HFF-Myc (cell line): ENCODE measurements around the gene TRIO.

ENCODE experiments used
- DNase-seq: peaks from one replicate; pipeline ENCODE4 v3.0.0-alpha.2; 2011; ENCODE audit warnings: low read depth; ENCODE audit errors: extremely low read depth
- H3K4me3 ChIP-seq: replicated peaks from 2 replicates; pipeline ENCODE4 v1.5.1; 2011; ENCODE audit warnings: low read depth, mild to moderate bottlenecking, control low read depth, low read length
- TF ChIP-seq, protein P1 (sequence below): IDR thresholded peaks from 2 replicates; pipeline ENCODE4 v1.5.1; 2012; ENCODE audit warnings: mild to moderate bottlenecking, low read depth, low read length, control low read depth; ENCODE audit errors: missing control alignments

Gene TRIO

DNA sequence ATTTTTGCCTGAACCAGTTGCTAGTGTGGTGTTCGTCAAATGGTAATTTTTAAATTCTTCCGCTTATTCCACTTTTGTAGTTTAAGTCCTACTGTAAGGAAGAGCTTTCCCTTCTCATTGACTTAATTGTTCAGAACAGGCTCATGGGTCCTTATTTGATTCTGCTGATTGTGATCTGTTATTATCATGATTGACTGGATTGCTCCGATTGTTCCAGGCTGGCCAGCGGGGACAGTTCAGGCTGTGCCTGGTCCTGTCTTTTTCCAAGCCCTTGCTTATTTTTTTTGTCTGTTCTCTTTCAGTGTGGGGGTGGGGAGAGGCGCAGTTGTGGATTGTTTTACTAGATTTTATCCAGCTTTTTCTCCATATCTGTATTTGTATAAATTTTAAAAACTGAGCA lies 52.4 kb downstream of the TRIO start:
- TF ChIP-seq, protein P1, sequence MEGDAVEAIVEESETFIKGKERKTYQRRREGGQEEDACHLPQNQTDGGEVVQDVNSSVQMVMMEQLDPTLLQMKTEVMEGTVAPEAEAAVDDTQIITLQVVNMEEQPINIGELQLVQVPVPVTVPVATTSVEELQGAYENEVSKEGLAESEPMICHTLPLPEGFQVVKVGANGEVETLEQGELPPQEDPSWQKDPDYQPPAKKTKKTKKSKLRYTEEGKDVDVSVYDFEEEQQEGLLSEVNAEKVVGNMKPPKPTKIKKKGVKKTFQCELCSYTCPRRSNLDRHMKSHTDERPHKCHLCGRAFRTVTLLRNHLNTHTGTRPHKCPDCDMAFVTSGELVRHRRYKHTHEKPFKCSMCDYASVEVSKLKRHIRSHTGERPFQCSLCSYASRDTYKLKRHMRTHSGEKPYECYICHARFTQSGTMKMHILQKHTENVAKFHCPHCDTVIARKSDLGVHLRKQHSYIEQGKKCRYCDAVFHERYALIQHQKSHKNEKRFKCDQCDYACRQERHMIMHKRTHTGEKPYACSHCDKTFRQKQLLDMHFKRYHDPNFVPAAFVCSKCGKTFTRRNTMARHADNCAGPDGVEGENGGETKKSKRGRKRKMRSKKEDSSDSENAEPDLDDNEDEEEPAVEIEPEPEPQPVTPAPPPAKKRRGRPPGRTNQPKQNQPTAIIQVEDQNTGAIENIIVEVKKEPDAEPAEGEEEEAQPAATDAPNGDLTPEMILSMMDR = no peak

DNA sequence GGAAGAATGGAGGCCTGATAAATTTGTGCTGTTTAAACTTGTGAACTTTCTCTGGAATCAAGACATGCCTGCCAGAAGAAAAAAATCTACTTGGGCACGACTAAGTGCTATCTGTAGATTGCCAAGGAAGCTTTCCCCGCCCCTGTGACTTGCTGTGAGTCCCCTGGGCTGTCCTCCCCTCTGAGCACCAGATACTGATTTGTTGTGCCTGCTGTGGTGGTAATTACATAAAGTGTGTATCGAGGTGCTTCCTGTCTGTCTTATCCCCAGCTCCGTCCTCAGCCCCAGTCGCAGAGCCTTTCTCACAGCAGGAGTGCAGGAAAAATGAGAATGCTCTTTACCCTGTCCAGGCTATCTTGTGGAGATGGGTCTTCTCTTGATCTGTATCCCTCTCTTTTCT lies 53.9 kb downstream of the TRIO start:
- no peak for DNase-seq
- H3K4me3 ChIP-seq = no peak overlapping the region
- TF ChIP-seq, protein P1 = no peak

More for the DNA sequence above, 52.4 kb downstream of the TRIO start:
- H3K4me3 ChIP-seq = no peak overlapping the region
- DNase-seq = no peak

DNA sequence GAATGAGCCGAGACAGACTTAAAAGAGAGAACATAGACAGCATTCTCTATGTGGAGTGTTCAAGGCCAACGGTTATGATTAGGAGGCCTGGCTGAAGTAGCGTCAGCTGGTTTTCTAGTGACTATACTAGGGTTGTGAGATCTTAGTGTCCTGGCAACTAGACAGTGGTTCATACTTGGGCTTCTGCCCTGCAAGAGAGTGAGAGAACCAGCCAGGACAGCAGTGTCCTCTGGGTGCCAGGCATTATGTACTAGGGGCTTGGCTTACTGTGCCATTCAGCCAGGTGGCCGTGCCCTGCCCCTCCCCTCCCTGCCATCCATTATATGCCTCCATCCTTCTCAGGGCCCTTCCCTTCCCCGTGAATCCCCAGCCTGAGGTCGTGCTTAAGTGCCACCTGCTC lies 56.8 kb downstream of the TRIO start:
- H3K4me3 ChIP-seq = no peak overlapping the region
- no peak for DNase-seq
- TF ChIP-seq, protein P1 = no peak

DNA sequence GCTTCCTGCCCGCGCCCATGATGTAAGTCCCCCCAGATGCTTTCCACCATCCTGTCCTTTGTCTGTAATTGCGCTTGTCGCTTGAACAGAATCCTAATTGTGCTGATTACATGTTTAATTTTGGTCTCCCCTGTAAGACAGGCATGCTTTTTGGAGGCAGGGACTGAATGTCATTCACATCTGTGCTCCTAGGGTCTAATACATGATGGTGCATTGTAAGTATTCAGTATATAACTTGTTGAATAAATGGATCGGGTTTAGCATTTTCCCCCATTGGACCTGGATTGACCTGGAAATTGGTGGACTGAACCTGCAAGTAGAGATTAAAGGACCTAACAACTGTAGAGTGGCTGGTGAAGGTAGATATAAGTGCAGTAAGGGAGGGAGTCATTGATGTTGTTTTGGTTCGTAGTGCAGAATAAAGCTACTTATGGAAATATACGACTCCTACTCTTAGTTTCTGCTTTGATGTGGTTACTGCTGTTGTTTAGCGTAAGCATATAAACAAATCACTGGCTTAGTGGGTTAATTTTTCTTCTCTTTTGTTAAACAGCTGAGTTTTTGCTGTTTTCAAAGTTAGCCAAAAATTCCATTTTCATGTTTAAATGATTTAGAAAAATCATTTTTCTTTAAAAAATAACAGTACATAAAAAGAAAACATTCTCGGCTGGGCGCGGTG lies 57.3 kb downstream of the TRIO start:
- H3K4me3 ChIP-seq = no peak overlapping the region
- no peak for DNase-seq
- TF ChIP-seq, protein P1 = no peak

DNA sequence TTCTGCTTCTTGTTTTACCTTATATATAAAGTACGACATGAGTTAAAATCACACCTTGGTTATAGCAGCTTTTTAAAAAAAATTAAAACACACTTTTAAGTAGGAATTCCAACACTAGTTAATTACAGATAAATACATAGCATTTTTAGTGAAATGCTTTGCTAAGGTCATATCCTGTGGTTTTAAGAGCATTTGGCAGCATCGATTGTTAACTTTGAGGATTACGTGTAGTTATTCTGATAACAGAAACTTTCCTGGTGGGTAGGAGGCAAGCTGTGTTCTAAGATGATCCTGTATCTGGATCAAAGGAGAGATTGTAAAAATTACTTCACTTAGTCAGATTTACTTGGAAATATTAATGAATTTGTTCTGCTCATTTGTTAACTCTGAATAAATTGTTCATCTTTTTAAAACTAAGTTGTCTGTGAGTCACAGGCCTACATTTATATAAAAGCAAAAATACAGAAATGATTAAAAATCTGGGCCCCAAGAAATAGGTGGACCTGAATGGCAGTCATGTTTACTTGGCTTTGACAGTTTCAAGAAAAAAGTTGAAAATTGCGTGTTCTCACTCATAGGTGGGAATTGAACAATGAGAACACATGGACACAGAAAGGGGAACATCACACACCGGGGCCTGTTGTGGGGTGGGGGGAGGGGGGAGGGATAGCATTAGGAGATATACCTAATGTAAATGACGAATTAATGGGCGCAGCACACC lies 58.3 kb downstream of the TRIO start:
- DNase-seq = no peak
- TF ChIP-seq, protein P1 = no peak
- H3K4me3 ChIP-seq = no peak overlapping the region

GRCh38 chr5:14202462-14202861 lies 59.3 kb downstream of the TRIO start:
- DNase-seq = no peak
- TF ChIP-seq, protein P1 = no peak
- no peak overlapping the region for H3K4me3 ChIP-seq
